ENCODE measurements around the gene PEAK1. TPM values are rescaled to one million over a fixed set of nuclear protein-coding genes. Genes with fewer than 3 reads are reported as not detected.

The PEAK1 gene
- total RNA-seq, 4 donors from 2014 or later: 31.0 to 49.3 (median 35.0) TPM

DNA sequence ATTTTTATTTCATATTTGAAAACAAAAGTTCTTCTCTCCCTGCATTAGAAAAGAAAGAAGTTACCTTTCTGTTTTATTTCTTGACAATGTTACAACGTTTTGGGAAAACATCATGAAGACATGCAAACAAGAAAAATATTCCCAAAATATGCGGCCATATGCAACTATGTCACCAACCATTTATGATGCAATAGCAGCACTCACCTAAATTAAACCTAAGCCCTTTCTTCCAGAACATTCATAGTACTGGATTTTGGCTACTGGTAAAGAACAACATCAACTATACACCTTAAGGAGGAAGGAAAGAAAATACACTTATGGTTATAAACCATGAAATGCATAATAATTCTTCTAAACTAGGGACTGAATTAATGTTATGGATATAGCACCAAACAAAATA lies 164.5 kb downstream of the PEAK1 start:
- WGBS, 2 donors: 91 to 93% methylated on average over 2 of the region's 2 CpGs
- TF ChIP-seq POLR2A (IDR thresholded peaks at IDR 0.05): no peak
- no peaks in the 10 kb centered on the region for H3K36me3 ChIP-seq

DNA sequence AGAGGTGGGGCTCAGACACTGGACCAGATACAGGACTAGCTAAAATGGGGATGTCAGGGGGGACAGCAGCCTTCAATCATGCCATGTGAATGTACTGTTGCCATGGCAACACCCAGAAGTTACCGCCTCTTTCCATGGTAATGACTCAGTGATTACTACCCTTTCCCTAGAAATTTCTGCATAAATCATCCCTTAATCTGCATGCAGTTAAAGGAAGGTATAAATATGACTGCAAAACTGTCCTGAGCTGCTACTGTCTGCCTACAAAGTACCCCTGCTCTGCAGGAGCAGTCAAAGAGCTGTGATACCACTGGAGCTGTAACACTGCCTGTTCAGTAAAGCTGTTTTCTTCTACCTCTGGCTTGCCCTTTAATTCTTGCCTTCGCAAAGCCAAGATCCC lies 168.2 kb downstream of the PEAK1 start:
- 92 to 94% methylated on average over 2 of the region's 2 CpGs for WGBS, 2 donors
- DNase-seq: no peak
- no peaks in the 10 kb centered on the region for H3K36me3 ChIP-seq
- no peaks in the 10 kb centered on the region for H3K27me3 ChIP-seq
- H3K4me1 ChIP-seq: no peaks in the 10 kb centered on the region
- H3K9me3 ChIP-seq: no peaks in the 10 kb centered on the region
- TF ChIP-seq, protein P1, sequence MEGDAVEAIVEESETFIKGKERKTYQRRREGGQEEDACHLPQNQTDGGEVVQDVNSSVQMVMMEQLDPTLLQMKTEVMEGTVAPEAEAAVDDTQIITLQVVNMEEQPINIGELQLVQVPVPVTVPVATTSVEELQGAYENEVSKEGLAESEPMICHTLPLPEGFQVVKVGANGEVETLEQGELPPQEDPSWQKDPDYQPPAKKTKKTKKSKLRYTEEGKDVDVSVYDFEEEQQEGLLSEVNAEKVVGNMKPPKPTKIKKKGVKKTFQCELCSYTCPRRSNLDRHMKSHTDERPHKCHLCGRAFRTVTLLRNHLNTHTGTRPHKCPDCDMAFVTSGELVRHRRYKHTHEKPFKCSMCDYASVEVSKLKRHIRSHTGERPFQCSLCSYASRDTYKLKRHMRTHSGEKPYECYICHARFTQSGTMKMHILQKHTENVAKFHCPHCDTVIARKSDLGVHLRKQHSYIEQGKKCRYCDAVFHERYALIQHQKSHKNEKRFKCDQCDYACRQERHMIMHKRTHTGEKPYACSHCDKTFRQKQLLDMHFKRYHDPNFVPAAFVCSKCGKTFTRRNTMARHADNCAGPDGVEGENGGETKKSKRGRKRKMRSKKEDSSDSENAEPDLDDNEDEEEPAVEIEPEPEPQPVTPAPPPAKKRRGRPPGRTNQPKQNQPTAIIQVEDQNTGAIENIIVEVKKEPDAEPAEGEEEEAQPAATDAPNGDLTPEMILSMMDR (IDR thresholded peaks at IDR 0.05): no peak
- no peak for TF ChIP-seq POLR2A (IDR thresholded peaks at IDR 0.05)
- H3K27ac ChIP-seq: no peak overlapping the region
- intact Hi-C loops (cut with DNase I): no loop called here
- H3K4me3 ChIP-seq (replicated peaks in 1 of 3): no peak overlapping the region

More for the DNA sequence above, 164.5 kb downstream of the PEAK1 start:
- DNase-seq: no peak
- Histone ChIP-seq H3K27me3 (no peaks in the 10 kb centered on the region), H3K4me3 (replicated peaks in 1 of 3) (no peak overlapping the region), H3K9me3 (no peaks in the 10 kb centered on the region), H3K27ac (no peak overlapping the region), H3K4me1 (peaks cover 7 to 8% of the 10 kb centered on the region in 2 donors)
- intact Hi-C loops (cut with DNase I): no loop called here

DNA sequence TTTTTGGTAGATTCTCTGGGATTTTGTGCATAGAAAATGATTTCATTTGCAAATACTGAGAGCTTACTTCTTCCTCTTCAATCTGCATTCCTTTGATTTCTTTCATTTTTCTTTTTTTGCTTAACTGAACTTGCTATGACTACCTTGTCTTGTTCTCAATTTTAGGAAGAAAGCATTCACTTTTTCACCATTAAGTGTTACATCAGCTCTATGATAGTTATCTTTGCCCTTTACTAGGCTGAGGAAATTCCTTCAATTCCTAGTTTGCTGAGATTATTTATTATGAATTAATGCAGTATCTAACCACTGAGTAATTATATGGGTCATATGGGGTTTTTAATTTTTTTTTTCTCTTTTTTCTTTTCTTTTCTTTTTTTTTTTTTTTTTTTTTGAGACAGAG lies 172.8 kb downstream of the PEAK1 start:
- no peaks in the 10 kb centered on the region for H3K9me3 ChIP-seq
- intact Hi-C loops (cut with DNase I): no loop called here
- H3K4me3 ChIP-seq (replicated peaks in 1 of 3): no peak overlapping the region
- no peak for DNase-seq
- no peaks in the 10 kb centered on the region for H3K36me3 ChIP-seq
- no peaks in the 10 kb centered on the region for H3K4me1 ChIP-seq
- no peak overlapping the region for H3K27ac ChIP-seq
- no peaks in the 10 kb centered on the region for H3K27me3 ChIP-seq
- TF ChIP-seq, protein P1 (IDR thresholded peaks at IDR 0.05): no peak
- no peak for TF ChIP-seq POLR2A (IDR thresholded peaks at IDR 0.05)

DNA sequence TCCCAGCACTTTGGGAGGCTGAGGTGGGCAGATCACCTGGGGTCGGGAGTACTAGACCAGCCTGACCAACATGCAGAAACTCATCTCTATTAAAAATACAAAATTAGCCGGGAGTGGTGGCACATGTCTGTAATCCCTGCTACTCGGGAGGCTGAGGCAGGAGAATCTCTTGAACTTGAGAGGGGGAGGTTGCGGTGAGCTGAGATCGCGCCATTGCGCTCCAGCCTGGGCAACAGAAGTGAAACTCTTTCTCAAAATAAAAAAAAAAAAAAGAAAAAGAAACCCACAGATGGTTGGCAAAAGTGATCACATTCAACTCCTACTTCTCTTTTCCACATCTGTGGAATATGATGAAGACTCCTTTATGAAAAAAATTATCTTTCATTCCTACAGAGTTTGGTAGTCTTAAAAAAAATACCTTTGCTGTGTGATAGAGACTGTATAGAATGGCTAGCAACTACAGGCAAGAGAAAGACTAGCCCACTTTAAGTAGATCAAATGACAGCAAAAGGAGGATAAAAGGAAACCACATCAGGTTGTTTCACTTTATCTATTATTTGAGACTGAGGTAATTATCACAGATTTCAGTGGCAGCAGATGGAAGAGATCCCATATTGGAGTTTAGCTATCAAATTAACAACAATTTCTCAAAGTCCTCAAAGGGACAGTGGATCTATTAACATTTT lies 176.0 kb downstream of the PEAK1 start:
- Histone ChIP-seq H3K27ac (no peak overlapping the region), H3K4me3 (replicated peaks in 1 of 3) (no peak overlapping the region), H3K27me3 (no peaks in the 10 kb centered on the region), H3K36me3 (no peaks in the 10 kb centered on the region), H3K4me1 (no peaks in the 10 kb centered on the region), H3K9me3 (no peaks in the 10 kb centered on the region)
- DNase-seq: no peak
- TF ChIP-seq POLR2A (IDR thresholded peaks at IDR 0.05): no peak
- TF ChIP-seq, protein P1 (IDR thresholded peaks at IDR 0.05): no peak
- WGBS, 2 donors: 94 to 97% methylated on average over 7 of the region's 7 CpGs
- intact Hi-C loops (cut with DNase I): no loop called here

DNA sequence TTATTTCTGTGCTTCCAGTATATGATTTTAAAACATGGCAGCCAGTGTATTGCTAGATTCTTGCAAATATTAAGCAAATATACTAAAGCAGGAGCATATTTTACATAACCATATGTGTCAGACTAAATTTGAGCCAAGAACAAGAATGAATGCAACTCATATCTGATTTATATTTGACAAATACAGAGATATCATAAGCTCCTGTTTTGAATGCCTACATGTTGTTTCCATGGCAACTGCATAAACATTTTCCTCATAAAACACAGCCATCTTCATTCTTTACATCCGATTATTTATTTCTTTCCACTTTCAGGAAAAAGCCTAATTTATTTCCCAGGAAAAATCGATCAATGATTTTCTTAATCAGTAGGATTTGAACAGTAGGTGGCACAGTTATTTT lies 176.8 kb downstream of the PEAK1 start:
- Histone ChIP-seq H3K4me1 (no peaks in the 10 kb centered on the region), H3K4me3 (replicated peaks in 1 of 3) (no peak overlapping the region), H3K36me3 (no peaks in the 10 kb centered on the region), H3K9me3 (no peaks in the 10 kb centered on the region), H3K27me3 (no peaks in the 10 kb centered on the region), H3K27ac (no peak overlapping the region)
- WGBS, 2 donors: 92% methylated on average over 2 of the region's 2 CpGs
- DNase-seq: no peak
- no peak for TF ChIP-seq POLR2A (IDR thresholded peaks at IDR 0.05)
- TF ChIP-seq, protein P1 (IDR thresholded peaks at IDR 0.05): no peak
- intact Hi-C loops (cut with DNase I): no loop called here
